T-helper 2 cell (primary cell): ENCODE measurements around the gene XIRP2.
A peak's percentile ranks its signal among the peaks of the same experiment; 100 is the strongest.
"Not testable (repeated sequence)": the region's sequence is repeated elsewhere in the genome, so short reads cannot be mapped to it uniquely, and the experiment has no call there.

ENCODE experiments used
- DNase-seq, 5 experiments: peaks; one replicate each; pipeline versions ENCODE4 v3.0.0 to v3.0.0-alpha.2; 2012 to 2022

XIRP2 gene

DNA sequence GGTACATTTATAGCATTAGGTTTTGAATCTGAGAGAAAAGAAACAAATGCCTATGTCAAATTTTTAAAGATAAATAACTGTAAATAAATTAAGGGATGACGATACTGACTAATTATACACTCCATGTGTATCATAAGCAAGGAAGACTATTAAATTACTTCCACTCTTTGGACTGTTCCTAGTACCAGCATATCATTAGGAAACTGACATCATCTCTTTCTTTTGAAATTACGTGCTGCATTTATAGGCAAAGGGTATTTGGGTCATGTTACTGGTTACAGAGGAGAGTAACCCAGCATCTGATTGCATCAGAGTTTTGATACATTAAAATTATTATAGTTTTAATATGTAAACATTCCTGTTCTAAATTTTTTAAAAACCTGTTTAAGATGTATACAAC is 309.7 kb downstream of the XIRP2 start:
- DNase-seq, result no peak

DNA sequence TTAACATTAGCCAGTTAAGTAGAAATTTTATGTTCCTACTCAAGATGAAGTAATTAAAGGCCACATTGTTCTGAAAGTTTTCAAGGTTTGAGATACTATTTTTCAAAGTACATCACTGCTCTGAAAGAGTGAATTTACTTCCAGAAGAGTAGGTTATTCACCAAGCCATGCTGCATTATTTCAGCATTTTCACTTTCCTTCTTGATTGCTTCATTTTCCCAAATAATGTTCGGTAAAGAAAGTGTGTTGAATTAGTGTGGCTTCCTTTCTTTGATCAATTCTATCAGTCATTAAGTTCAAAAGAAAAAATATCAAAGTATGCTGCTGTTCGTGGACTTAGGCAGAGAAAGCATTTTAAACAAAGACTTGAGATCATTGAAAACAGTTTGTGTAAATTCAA is 310.3 kb downstream of the XIRP2 start:
- DNase-seq, result no peak

DNA sequence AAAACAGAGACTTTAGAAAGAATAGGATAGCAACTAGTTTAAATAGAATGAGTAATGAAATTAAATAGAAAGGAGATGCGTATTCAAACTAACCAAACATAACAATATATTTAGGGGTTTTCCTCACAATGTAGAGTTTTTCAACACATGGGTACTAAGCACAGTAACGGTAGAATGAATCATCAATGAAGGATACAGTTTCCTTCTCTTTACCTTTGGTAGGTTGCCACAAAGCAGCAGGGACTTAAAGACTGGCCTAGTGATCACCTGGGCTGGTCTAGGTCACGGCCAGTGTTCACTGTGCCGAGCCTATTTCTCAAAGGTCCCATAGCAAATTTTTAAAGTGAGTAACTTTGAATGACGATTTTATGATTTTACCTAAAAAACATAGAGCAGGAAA is 311.7 kb downstream of the XIRP2 start:
- no peak for DNase-seq

DNA sequence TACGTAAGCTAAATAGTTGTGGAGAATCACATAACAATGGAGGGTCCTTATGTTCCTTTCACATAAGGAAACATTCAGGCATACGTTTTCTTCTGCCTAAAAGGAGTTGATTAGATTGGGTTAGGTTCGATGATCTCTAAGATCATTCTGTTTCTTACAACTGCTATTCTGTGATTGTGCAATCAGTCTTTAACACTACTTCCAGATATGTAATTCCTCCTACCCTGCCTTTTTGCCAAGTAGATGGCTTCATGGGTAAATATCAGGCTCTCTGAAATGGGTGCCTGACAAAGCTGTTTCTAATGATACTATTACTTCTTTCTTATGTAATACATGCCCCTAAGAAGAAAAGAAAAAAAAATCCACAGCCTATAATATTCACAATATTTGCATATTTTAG is 321.5 kb downstream of the XIRP2 start:
- no peak for DNase-seq

DNA sequence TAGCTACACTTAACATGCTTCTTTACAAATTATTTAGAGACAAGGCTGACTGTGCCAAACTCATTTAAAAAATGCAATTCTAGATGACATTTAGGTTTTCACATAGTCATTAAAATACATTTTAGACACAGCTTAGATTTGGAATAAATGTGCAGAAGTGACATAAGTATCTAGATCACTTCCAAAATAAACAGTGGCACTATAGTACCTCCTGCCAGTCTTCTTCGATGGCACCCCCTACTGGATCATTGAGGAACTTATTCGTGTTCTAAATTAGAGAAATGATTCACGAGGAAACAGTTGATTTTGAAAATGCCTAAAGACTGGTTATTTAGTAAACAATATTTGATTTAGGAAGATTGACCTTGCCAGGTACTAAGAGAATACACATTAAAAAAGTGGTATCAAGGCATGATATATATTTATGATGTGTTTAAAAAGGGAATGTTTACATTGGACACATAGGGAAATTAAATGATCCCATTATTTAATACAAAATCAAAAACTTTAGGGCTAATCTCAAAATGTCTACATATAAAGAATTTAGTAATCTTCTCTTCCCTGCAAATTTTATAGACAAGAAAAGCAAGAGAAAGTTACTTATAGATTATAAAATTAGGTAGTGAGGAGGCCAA is 323.9 kb downstream of the XIRP2 start:
- peak in 1 of 5 experiments; percentile 22 for DNase-seq

DNA sequence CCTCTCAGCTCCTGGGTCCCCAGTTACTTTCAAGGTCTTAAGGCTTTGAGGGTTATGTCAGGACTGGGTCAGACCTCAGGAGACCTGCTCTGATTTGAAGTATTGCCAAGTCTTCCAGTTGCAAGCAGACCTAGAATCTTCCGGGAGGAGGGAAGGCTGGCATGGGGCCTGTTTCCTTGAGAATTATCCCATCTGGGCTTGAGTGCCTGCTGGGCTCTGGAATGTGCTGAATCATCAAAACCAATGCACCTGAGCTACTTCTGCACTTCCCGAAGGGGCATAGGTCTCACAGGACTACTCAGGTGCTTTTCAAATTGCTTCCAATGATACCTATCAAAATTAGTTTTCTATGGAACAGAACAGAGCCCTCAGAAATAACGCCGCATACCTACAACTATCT is 327.3 kb downstream of the XIRP2 start:
- no peak for DNase-seq

DNA sequence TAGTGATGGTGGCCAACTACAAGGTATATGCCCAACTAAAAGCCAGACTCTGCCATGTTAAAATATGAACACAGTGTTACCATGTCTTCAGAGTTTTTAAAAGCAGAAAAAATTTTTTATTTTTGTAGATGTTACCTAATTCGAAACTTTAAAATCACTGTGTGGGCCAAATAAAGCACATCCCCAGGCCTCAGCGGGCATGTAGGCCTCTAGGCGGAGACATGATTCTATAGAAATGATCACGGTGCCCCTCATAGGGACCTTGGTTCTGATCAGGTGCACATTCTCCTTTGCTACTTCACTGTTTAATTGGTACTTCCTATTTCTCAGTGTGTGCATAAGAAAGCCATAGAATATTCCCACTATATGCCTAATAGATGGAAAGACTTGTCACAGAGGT is 349.2 kb downstream of the XIRP2 start:
- no peak for DNase-seq

DNA sequence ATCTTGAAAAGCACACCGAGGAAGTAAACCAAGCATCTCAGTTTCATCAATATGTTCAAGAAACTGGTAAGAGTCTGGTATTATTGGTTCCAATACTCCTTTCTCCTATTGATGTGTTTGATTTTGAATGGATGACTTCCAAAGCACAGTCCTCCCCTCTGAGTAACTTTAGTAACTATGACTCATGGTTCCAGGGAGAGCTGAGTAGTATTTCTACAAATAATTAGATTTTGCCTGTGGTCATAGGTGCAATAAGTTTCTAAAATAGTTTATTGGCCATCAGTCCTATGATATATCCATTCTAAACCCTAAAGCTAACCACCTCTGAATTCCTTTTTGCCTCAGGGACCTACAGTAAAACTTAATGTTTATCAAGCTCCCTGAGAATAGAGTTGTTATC is 352.4 kb downstream of the XIRP2 start:
- no peak for DNase-seq

DNA sequence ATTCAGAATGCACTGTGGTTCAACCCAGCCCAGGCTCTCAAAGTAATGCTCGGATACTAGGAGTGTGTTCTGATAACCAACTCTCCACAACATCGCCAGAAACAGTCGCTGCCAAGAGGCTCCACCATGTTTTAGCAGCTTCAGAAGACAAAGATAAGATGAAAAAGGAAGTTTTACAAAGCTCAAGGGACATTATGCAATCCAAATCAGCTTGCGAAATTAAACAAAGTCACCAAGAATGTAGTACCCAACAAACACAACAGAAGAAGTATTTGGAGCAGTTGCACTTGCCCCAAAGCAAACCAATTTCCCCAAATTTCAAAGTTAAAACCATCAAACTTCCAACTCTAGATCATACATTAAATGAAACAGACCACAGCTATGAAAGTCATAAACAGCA is 360.9 kb downstream of the XIRP2 start:
- no peak for DNase-seq

DNA sequence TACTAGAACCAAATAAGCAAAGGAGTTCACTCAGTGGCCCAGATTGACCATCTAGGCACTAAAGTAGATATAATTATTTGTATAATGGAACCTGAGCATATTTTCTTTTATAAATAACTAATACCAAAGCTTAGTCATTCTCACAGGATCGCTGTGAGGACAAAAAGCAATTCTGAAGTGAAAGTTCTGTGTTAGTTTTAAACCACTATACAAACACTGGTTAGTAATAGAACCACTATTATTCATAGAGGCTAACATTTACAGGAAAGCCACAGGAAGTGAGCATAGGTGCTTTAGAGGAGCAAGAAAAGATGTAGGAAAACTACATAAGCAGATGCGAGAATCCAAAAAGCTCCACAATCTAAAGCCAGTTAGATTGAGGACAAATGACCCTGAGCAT is 364.7 kb downstream of the XIRP2 start:
- DNase-seq, result no peak

DNA sequence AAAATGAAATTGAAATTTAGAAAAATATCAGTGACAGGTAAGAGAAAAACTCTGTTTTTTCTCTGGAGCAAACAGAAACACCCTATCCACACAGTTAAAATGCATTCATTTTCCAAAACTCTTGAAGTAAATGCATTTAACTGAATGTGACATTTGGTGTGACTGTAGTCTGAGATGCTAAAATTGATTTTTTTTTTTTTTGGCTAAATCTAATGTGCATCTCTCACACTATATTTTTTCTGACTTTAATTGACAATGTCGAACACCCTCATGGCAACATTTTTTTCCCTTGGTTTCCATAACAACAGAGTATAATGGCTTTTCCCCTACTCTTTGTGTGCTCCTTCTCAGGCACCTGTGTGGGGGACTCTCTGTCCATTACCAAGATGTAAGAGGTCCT is 366.4 kb downstream of the XIRP2 start:
- no peak for DNase-seq

DNA sequence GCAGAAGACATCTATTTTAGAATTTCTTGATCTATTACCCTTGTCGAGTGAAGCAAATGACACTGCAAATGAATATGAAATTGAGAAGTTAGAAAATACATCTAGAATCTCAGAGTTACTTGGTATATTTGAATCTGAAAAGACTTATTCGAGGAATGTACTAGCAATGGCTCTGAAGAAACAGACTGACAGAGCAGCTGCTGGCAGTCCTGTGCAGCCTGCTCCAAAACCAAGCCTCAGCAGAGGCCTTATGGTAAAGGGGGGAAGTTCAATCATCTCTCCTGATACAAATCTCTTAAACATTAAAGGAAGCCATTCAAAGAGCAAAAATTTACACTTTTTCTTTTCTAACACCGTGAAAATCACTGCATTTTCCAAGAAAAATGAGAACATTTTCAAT is 370.4 kb downstream of the XIRP2 start:
- no peak for DNase-seq

DNA sequence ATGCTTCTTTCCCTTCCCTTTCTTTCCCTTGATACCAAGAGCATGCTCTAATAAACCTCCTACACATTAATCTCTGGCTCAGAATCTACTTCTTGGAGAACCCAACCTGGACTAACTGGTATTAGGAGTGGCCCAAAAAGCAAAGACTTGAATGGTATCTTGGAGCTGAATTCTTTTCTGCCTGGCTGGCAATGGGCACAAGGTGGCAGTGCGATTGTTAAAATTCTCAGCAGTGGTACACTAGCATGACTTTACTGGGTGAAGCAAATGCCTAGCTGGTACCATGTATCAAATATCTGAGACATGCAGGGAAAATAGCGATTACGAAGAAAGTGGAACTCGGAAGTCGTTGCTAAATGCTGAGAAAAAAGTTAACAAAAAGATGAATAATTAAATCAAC is 376.1 kb downstream of the XIRP2 start:
- DNase-seq, result peak in 1 of 5 experiments; percentile 3

DNA sequence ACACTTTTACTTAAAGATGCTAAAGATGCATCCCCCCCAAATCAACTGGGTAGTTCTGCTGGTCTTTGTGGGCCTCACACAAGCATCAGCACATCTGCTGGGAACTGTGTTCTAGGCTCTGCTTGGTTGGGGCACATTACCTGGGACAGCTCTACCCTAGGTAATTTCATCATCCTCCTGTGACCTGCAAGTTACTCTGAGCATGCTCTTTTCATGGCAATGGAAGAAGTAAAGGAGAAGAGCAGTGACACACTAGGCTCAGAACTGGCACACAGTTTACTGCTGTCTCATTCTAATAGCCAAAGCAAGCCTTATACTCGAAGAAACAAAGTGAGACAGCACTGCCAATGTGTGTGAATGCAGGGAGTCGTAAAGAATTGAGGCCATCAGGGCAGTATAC is 376.7 kb downstream of the XIRP2 start:
- DNase-seq, result no peak

DNA sequence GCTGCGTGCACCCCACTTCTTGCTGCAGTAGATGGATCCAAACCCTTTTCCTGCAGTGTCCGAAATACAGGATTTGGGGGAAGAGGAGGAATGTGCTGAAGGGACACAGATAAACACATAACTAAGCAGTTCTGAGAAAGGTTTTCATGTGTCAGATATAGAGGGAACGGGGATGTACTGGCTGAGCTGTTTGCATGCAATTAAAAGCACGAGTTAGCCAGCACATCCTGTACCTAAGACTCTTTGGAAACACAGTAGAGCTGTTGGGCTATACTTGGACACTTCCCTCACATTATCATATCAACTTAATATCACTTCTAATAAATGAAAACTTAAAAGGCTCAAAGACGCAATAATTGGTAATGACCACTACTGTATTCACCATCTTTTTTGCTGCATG is 377.4 kb downstream of the XIRP2 start:
- DNase-seq, result no peak

DNA sequence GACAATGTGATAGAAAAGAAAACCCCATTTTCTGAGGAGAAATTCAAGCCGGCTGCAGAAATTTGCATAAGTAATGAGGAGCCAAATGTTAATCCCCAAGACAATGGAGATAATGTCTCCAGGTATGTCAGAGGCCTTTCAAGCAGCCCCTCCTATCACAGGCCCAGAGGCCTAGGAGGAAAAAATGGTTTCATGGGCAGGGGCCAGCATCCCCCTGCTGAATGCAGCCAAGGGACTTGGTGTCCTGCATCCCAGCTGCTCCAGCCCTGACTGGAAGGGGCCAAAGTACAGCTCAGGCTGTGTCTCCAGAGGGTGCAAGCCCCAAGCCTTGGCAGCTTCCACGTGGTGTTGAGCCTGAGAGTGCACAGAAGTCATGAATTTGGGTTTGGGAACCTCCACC is 380.0 kb downstream of the XIRP2 start:
- DNase-seq, result not testable (repeated sequence)

DNA sequence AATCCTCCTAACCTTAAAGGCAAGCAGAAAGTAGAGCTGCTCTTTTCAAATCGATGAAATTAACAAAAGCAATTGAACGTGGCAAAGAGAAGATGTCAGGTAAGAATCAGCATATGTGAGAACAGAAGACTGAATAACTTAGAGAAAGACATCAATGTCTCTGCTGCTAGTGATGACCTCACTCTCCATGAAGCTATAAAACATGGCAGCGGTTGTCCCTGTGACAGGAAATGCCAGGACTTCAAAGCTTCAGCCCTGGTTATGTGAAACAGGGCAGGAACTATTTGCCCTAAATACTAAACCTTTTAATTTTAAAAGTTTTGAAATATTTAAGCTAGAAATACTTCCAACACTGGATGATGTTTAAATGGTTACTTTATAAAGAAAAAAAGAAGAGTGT is 383.7 kb downstream of the XIRP2 start:
- DNase-seq, result no peak

DNA sequence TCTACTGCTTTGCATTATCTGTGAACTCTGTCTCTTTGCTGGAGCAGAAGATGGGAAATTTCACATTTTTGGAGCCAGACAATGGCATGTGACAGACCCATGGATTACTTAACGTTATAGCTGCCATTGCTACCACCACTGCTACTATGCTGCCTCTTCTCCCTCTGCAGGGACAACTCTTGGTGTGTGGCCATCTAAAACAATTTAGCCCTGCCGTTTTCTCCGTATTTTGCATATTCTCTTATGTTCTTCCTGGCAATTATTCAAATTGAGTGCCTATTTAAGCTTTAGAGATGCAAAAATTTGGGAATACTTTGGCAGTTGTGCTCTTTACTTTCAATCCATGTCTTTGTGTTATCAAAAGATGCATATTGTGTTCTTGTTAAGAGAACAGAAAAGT is 386.8 kb downstream of the XIRP2 start:
- DNase-seq, result no peak

DNA sequence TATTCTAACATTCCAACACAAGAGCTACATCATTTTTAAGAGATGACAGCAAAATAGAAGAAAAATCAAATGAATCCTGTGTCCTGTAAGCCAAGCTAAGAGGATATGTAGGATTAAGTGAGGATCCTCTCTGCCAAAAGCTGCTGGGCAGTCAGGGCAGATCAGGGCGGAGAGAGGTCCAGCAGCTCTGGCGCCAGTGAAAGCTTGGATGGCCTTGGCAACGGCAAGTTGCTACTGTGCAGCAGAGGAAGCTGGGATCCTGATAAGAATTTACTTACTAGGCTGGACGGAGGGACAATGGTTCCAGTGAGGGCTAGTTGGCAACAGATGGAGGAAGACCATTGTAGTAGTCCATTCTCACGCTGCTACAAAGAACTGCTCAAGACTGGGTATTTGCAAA is 391.5 kb downstream of the XIRP2 start:
- DNase-seq, result no peak

DNA sequence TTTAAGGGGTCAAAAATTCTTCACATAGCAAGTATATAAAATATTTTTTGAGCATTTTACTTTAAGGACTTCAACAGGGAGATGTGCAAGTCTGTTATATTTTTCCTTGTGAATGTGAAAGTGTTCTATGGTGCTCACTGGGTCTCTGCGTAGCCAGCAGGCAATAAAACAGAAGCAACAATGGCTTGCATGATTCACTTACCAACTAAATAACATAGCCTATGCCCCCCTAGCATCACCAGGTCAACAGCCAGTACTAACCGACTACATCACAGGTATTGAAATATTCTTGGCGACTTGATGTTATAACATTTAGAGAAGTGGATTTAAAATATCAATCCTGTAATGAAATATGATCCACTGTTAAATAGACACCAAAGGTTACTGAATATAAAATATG is 398.9 kb downstream of the XIRP2 start:
- no peak for DNase-seq

DNA sequence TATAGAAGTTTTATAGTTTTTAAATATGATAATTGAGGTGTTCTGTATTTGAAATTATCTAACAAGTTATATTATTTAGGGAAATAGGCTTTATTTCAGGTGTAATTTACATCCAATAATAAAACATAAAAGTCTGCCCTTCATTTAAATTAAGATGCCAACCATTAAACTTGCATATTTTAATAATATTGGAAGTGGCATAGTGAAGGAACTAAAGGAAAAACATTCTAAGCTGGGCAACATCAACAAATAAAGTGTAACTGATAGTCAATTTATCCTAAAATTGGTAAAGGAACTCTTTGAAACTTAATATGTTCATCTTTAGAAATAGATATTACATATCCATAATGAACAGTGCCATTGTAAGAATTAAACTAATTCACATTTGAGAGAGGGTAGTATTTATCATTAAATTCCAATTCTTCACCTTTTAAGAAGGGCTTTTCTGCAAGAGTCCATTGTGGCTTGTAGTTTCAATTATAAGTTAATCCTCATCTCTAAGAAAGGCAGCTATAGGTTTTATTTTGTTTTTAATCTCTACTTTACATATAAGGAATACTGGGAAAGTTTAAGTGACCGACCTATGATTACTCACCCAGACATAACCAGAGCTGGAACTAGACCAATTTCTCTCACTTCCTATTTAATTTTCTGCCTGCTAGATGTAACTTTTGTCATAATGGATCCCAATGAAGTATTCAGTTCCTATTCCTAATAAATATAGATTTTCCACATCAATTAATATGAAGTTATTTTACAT is 401.6 kb downstream of the XIRP2 start:
- DNase-seq, result no peak

DNA sequence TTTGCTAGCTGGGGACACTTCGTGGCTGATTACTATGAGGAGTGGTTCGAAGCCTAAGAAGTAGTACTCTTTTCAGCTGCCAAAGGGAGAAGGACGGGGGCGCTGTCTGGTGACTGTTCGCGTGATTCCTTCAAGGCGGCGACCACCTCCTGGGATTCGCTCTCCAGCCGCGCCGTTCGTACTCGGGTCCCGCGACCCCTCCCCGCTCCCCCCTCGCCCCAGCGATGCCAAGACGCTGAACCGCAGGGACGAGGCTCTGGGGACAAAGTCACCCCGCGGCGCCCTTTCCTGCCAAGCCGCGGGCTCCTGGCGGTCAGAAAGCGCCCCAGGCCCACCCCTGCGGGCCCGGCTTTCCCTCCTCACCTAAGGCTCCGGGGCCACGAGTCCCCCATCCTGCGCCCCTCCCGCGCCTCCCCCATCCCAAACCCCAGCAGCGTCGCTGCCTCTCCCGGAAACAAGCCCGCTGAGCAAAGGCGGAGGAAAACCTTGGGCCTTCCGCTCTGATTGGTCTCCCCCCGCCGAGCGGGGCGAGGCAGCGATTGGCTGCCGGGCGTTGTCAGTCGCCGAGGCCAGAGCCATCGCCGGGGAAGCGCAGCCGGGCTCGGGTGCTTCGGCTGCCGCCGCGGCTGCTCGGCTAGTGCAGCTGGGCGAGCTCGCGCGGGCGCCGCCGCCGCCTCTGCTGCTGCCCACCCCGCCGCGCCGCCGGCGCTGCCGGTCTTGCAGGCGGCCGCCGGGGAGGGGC is 404.3 kb downstream of the XIRP2 start, which contains the start of gene B3GALT1:
B3GALT1 (plus strand) TSS at position 572 of the 742 bp plus-strand sequence.
- DNase-seq, result peak in 4 of 5 experiments; percentile 10 to 87 (median 25)

DNA sequence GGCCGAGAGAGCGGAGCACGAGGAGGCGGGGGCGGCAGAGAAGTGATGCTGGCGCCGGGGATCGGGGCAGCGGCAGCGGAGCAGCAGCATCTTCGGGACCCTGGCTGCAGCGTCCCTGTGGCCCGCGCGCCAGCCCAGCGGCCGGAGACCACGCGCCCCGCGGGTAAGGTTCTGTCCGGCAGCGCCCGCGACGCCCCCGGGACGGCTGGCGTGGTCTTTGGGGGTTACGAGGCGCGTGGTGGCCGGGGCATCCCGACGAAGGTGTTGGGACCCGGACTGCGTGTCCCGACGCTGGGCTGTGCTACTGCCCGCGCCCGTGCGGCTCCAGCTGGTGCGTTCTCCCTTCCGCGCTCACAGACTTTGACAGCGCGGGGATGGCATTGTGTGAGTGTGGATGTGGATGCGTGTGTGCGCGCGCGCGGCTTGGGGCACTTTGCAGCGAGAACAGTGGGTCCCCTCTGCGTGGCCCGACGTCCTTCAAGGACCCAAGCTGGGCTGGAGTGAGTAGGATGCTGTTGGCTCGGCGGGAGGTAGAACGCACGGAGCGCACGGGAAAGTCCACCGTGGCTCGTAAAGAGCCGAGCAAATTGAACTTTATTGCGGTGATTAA is 405.0 kb downstream of the XIRP2 start:
- peak in 1 of 5 experiments; percentile 32 for DNase-seq
